HG02759 (cell line): Measurements from ENCODE around the gene GON4L.
A peak's percentile ranks its signal among the peaks of the same experiment; 100 is the strongest.
"Not testable (repeated sequence)": the region's sequence is repeated elsewhere in the genome, so short reads cannot be mapped to it uniquely, and the experiment has no call there.

ENCODE experiments used
- ATAC-seq: cut with Tn5 transposase; IDR thresholded peaks from one replicate; pipeline ENCODE4 v1.9.1; 2021; ENCODE audit warnings: mild to moderate bottlenecking, moderate library complexity; ENCODE audit not compliant: unreplicated experiment

Gene GON4L

DNA sequence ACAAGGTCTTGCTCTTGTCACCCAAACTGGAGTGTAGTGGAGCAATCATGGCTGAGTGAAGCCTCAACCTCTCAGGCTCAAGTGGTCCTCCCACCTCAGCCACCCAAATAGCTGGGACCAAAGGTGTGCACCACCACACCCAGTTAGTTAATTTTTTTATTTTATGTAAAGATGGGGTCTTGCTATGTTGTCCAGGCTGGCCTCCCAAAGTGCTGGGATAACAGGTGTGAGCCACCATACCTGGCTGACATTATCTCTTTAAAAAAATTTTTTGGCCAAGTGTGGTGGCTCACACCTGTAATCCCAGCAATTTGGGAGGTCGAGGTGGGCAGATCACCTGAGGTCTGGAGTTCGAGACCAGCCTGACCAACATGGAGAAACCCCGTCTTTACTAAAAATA is 98.0 kb downstream of the GON4L start:
- ATAC-seq, result not testable (repeated sequence)

GRCh38 chr1:155748141-155748540 is 108.9 kb downstream of the GON4L start:
- not testable (repeated sequence) for ATAC-seq

DNA sequence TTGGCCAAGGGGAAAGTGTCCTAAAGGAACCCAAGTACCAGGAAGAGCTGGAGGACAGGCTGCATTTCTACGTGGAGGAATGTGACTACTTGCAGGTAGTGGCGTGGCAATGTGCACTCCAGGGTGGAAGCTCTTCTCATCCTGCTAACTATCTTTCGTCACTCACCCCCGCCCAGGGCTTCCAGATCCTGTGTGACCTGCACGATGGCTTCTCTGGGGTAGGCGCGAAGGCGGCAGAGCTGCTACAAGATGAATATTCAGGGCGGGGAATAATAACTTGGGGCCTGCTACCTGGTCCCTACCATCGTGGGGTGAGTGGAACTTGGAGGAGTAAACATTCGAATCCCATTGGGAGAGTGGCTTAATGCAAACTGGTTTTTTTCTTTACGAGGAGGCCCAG is 109.4 kb downstream of the GON4L start:
- not testable (repeated sequence) for ATAC-seq

GRCh38 chr1:155745284-155746228 is 111.5 kb downstream of the GON4L start:
- peak; percentile 92 for ATAC-seq

DNA sequence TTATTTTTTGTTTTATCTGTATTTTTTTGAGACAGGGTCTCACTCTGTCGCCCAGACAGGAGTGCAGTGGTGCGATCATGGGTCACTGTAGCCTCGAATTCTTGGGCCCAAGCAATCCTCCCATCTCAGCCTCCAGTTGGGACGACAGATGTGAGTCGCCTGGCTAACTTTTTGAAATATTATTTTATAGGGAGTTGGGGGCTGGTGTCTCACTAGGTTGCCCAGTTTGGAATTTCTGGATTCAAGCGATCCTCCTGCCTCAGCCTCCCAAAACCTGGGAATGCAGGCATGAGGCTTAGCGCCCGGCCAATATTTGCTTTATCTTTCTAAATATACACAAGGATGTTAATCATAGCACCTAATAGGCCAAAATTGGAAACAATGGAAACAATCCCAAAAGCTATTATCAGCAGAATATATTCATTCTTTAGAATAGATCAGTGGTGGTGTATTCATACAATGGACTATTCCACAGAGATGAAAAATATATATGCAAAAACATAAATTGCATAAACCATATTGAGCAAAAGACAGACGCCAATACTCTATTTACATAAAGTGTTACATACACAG is 112.2 kb downstream of the GON4L start:
- no peak for ATAC-seq

DNA sequence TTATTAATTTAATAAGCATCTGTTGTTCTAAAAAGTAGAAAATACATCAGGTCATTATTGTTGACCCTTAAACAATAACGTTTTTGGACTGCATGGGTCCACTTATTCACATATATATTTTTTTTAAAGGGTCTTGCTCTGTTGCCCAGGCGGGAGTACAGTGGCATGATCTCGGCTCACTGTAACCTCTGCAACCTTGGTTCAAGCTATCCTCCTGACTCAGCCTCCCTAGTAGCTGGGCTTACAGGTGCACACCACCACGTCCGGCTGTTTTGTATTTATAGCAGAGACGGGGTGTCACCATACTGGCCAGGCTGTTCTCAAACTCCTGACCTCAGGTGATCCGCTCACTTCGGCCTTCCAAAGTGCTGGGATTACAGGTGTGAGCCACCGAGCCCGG is 115.1 kb downstream of the GON4L start:
- ATAC-seq, result no peak

GRCh38 chr1:155740995-155741394 is 116.0 kb downstream of the GON4L start:
- ATAC-seq, result no peak

- no peak for ATAC-seq
Observed at GRCh38 chr1:155729031-155729898, 127.7 kb downstream of the GON4L start.

- no peak for ATAC-seq
Observed at GRCh38 chr1:155725142-155725541, 131.9 kb downstream of the GON4L start.

GRCh38 chr1:155719703-155720102 is 137.3 kb downstream of the GON4L start:
- ATAC-seq, result no peak

DNA sequence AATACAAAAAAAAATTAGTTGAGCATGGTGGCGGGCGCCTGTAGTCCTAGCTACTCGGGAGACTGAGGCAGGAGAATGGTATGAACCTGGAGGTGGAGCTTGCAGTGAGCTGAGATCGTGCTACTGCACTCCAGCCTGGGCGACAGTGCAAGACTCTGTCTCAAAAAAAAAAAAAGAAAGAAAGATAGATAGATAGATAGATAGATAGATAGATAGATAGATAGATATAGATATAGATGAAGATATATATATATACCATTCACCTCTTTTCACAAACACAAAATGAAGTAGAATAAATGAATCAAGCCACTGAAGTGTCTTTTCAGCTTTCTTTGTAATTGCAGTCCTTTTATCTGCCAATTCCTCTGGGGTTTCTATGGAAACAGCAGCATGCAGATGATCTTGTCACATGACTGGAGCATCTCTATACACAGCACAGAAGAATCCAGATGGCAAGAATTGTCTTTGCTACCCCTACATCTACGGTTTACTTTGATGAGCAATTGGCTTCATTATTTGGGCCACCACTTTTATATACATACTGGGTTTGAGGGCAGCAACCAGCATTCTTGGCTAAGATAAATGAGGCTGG is 138.4 kb downstream of the GON4L start:
- ATAC-seq, result not testable (repeated sequence)

DNA sequence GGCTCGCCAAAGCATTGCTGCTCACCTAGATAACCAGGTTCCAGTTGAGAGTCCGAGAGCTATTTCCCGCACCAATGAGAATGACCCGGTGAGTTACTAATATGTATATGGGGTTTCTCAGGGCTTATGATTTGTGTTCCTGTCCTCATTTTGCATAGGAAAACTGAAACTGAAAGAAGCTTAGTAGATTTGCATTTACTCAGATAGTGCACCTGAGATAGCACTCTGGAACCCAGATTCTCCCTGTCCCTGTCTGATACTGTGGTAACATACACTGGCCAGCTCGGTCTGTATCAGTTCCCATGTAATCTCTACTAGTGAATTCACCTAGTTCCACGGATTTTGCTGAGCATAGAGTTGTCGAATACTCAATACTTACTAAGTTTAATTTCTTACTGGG is 140.0 kb downstream of the GON4L start:
- no peak for ATAC-seq

- no peak for ATAC-seq
Observed at GRCh38 chr1:155715777-155716176, 141.2 kb downstream of the GON4L start.

DNA sequence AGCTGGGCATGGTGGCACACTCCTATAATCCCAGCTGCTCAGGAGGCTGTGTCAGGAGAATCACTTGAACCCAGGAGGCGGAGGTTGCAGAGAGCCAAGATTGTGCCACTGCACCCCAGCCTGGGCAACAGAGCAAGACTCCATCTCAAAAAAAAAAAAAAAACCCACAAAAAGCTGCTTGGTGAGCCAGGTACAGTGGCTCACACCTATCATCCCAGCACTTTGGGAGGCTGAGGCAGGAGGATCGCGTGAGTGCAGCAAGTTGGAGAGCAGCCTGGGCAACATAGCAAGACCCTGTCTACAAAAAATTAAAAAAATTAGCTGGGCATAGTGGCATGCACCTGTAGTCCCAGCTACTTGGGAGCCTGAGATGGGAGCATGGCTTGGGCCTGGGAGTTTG is 142.0 kb downstream of the GON4L start:
- not testable (repeated sequence) for ATAC-seq

GRCh38 chr1:155713075-155713474 is 143.9 kb downstream of the GON4L start:
- no peak for ATAC-seq

GRCh38 chr1:155712636-155713035 is 144.4 kb downstream of the GON4L start:
- ATAC-seq, result not testable (repeated sequence)

- not testable (repeated sequence) for ATAC-seq
Observed at GRCh38 chr1:155711457-155711856, 145.6 kb downstream of the GON4L start.

GRCh38 chr1:155709391-155709790 is 147.6 kb downstream of the GON4L start:
- no peak for ATAC-seq

GRCh38 chr1:155706139-155706538 is 150.9 kb downstream of the GON4L start:
- no peak for ATAC-seq

- not testable (repeated sequence) for ATAC-seq
Observed at GRCh38 chr1:155704414-155704813, 152.6 kb downstream of the GON4L start.

GRCh38 chr1:155703216-155703615 is 153.8 kb downstream of the GON4L start:
- ATAC-seq, result no peak
